SK-N-SH treated with all-trans-retinoic acid at 6 μM for 48 hours (cell line): ENCODE data around the gene CEMIP.

ENCODE experiments used
- ATAC-seq: fragments of 200-7000 bp; cut with Tn5 transposase; 3 replicates; pipeline ENCODE4 v1.9.1; 2020; ENCODE audit warnings: mild to moderate bottlenecking, moderate library complexity
- ARNTL ChIP-seq: fragments of 450-650 bp; formaldehyde crosslinking; IDR thresholded peaks from 2 replicates; pipeline ENCODE4 v1.5.0; 2020; ENCODE audit warnings: low read depth, mild to moderate bottlenecking, moderate library complexity, borderline replicate concordance
- CREB5 ChIP-seq: fragments of 250-450 bp; sonication (Bioruptor Pico); IDR thresholded peaks from 2 replicates; pipeline ENCODE4 v1.5.1; 2020; ENCODE audit warnings: low read depth, mild to moderate bottlenecking, moderate library complexity
- CSDC2 ChIP-seq: fragments of 250-450 bp; sonication (Bioruptor Pico); IDR thresholded peaks from 2 replicates; pipeline ENCODE4 v1.5.0; 2020; ENCODE audit warnings: mild to moderate bottlenecking, moderate library complexity
- CSRNP3 ChIP-seq: fragments of 250-450 bp; sonication (Bioruptor Pico); IDR thresholded peaks from 2 replicates; pipeline ENCODE4 v1.5.1; 2021; ENCODE audit warnings: mild to moderate bottlenecking, moderate library complexity
- GLIS3 ChIP-seq: fragments of 250-450 bp; sonication (Bioruptor Pico); IDR thresholded peaks from 2 replicates; pipeline ENCODE4 v1.5.0; 2020; ENCODE audit warnings: mild to moderate bottlenecking, moderate library complexity
- ISL1 ChIP-seq: fragments of 250-450 bp; sonication (Bioruptor Pico); IDR thresholded peaks from 2 replicates; pipeline ENCODE4 v2.1.2; 2022; ENCODE audit warnings: mild to moderate bottlenecking, moderate library complexity
- OSR1 ChIP-seq: fragments of 250-450 bp; sonication (Bioruptor Pico); IDR thresholded peaks from 2 replicates; pipeline ENCODE4 v1.8.0; 2022; ENCODE audit warnings: moderate library complexity, mild to moderate bottlenecking, inconsistent platforms
- POU6F1 ChIP-seq: fragments of 250-450 bp; sonication (Bioruptor Pico); IDR thresholded peaks from 2 replicates; pipeline ENCODE4 v1.8.0; 2021; ENCODE audit warnings: low read depth, mild to moderate bottlenecking, moderate library complexity, borderline replicate concordance
- SNAI2 ChIP-seq: fragments of 250-450 bp; sonication (Bioruptor Pico); IDR thresholded peaks from 2 replicates; pipeline ENCODE4 v1.5.0; 2020; ENCODE audit warnings: mild to moderate bottlenecking, moderate library complexity
- TCF4 ChIP-seq: fragments of 250-450 bp; sonication (Bioruptor Pico); IDR thresholded peaks from 2 replicates; pipeline ENCODE4 v1.8.0; 2021; ENCODE audit warnings: mild to moderate bottlenecking, moderate library complexity, borderline replicate concordance
- TSHZ2 ChIP-seq: fragments of 250-450 bp; sonication (Bioruptor Pico); IDR thresholded peaks from 2 replicates; pipeline ENCODE4 v1.5.0; 2020; ENCODE audit warnings: mild to moderate bottlenecking, moderate library complexity
- ZC3H10 ChIP-seq: fragments of 250-450 bp; sonication (Bioruptor Pico); IDR thresholded peaks from 2 replicates; pipeline ENCODE4 v1.5.1; 2021; ENCODE audit warnings: mild to moderate bottlenecking, moderate library complexity
- ZFP3 ChIP-seq: fragments of 250-450 bp; sonication (Bioruptor Pico); IDR thresholded peaks from 2 replicates; pipeline ENCODE4 v1.5.0; 2020; ENCODE audit warnings: mild to moderate bottlenecking, moderate library complexity
- ZNF565 ChIP-seq: fragments of 450-650 bp; formaldehyde crosslinking; conservative IDR thresholded peaks from 2 replicates; pipeline ENCODE4 v1.5.0; 2020; ENCODE audit warnings: low read depth, mild to moderate bottlenecking, moderate library complexity
- ZNF70 ChIP-seq: fragments of 450-650 bp; formaldehyde crosslinking; IDR thresholded peaks from 2 replicates; pipeline ENCODE4 v1.5.0; 2020; ENCODE audit warnings: mild to moderate bottlenecking, moderate library complexity
- ZNF8 ChIP-seq: fragments of 450-650 bp; formaldehyde crosslinking; IDR thresholded peaks from 2 replicates; pipeline ENCODE4 v1.5.0; 2020; ENCODE audit warnings: mild to moderate bottlenecking, moderate library complexity

The CEMIP gene

GRCh38 chr15:80950291-80951078, 171.3 kb downstream of the CEMIP start:
- no peak for ATAC-seq
- no peak for TF ChIP-seq POU6F1

GRCh38 chr15:80951941-80952340, 172.8 kb downstream of the CEMIP start:
- ATAC-seq, result no peak
- TF ChIP-seq ZNF565, result no peak
- TF ChIP-seq ISL1 (CRISPR knock-in tag), result no peak
- TF ChIP-seq OSR1 (CRISPR knock-in tag), result no peak
- TF ChIP-seq ZFP3 (CRISPR knock-in tag), result no peak
- no peak for TF ChIP-seq ZC3H10 (CRISPR knock-in tag)
- no peak for TF ChIP-seq GLIS3 (CRISPR knock-in tag)
- TF ChIP-seq, all 23 proteins: peak for 0

- TF ChIP-seq SNAI2 (CRISPR knock-in tag) (no peak), ZFP3 (CRISPR knock-in tag) (no peak)
- no peak for ATAC-seq
These were observed 174.1 kb downstream of the CEMIP start for GRCh38 chr15:80953001-80953952.

GRCh38 chr15:80953953-80954778, 175.0 kb downstream of the CEMIP start:
- TF ChIP-seq ISL1 (CRISPR knock-in tag) (no peak), ZNF70 (CRISPR knock-in tag) (no peak), SNAI2 (CRISPR knock-in tag) (no peak), ARNTL (CRISPR knock-in tag) (no peak), CSRNP3 (CRISPR knock-in tag) (no peak), CSDC2 (CRISPR knock-in tag) (no peak)
- ATAC-seq, result no peak

- peak; percentile 95 for ATAC-seq
These were observed 176.6 kb downstream of the CEMIP start for GRCh38 chr15:80955571-80956452.

- ATAC-seq, result no peak
- TF ChIP-seq ZNF8 (CRISPR knock-in tag), result no peak
- no peak for TF ChIP-seq ISL1 (CRISPR knock-in tag)
- TF ChIP-seq OSR1 (CRISPR knock-in tag), result no peak
- TF ChIP-seq TCF4, result no peak
- TF ChIP-seq CSDC2 (CRISPR knock-in tag), result no peak
- no peak for TF ChIP-seq CSRNP3 (CRISPR knock-in tag)
- TF ChIP-seq SNAI2 (CRISPR knock-in tag), result no peak
- TF ChIP-seq CREB5 (CRISPR knock-in tag), result no peak
- no peak for TF ChIP-seq GLIS3 (CRISPR knock-in tag)
- TF ChIP-seq ZC3H10 (CRISPR knock-in tag), result no peak
- no peak for TF ChIP-seq TSHZ2
These were observed 178.4 kb downstream of the CEMIP start for GRCh38 chr15:80957556-80957955.
